ENCODE measurements around the gene DLL4.
A peak's percentile ranks its signal among the peaks of the same experiment; 100 is the strongest.

The DLL4 gene

DNA sequence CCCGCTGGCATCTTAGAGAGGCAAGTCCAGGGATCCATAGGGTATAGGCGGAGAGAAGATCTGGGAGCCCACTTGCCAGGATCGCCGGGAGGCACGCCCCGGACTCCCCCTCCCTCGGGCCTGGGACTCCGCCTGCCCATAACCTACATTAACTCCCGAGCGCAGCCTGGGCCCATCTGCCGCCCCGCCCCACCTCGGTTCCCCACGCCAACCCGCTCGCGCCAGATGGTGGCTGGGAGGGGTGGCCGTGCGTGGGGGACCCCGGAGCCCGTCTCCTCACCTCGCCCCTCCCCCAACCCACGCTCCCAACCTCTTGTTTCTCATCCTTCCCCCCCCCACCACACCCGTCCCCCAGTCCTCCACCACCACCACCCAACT, 1.7 kb upstream of the DLL4 start:
- Histone ChIP-seq H3K27ac (no peak overlapping the region), H3K4me3 (peak overlapping the region; percentile 70)
- TF ChIP-seq, protein P1, sequence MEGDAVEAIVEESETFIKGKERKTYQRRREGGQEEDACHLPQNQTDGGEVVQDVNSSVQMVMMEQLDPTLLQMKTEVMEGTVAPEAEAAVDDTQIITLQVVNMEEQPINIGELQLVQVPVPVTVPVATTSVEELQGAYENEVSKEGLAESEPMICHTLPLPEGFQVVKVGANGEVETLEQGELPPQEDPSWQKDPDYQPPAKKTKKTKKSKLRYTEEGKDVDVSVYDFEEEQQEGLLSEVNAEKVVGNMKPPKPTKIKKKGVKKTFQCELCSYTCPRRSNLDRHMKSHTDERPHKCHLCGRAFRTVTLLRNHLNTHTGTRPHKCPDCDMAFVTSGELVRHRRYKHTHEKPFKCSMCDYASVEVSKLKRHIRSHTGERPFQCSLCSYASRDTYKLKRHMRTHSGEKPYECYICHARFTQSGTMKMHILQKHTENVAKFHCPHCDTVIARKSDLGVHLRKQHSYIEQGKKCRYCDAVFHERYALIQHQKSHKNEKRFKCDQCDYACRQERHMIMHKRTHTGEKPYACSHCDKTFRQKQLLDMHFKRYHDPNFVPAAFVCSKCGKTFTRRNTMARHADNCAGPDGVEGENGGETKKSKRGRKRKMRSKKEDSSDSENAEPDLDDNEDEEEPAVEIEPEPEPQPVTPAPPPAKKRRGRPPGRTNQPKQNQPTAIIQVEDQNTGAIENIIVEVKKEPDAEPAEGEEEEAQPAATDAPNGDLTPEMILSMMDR (IDR thresholded peaks at IDR 0.05) = no peak
- no peak for DNase-seq (ENCODE audit: low spot score)

DNA sequence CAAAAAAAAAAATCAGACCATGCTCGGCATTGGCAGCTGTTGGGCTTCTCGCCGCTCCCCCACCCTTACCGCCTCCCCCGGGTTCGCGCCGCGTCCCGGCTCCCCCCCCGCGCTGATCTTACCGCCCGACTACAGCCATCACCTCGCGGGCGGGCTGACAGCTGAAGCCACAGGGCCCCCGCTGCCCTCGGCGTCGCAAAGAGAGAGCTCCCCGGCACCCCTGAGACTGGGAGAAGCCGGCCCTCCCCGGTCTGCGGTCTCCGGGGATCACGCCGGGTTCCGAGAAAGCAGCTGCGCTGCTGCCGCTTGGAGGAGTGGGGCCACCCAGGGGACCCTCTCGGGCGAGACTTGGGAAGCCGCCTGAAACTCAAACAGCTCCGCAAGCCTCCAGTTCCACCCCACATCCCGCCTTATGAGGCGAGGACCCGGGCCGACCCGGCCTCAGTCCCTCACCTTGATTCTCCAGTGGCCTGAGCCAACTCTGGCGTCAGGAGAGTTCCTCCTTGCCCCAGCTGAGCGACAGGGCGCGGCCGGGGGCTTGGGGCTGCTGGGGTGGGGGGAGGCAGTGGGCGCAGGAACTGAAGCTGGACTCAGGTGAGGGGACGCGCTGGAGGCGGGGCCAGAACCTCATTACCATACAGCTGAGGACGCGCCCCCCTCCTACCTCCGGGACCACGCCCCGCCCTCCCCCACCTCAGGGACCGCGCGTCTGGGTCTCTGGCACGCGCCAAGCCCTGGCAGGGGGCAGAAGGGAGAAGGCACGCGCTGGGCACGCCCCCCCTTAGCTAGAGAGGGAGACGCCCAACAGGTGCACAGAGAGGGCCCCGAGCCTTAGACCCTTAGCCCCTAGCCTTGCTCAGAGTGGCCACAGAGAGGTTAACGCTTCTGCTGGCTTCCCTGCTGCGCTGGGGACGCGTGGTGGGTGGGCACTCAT, 1.0 kb upstream of the DLL4 start:
- no peak for DNase-seq (ENCODE audit: low spot score)
- Histone ChIP-seq H3K27ac (no peak overlapping the region), H3K4me3 (peak overlapping the region; percentile 70)
- TF ChIP-seq, protein P1 (IDR thresholded peaks at IDR 0.05) = no peak

DNA sequence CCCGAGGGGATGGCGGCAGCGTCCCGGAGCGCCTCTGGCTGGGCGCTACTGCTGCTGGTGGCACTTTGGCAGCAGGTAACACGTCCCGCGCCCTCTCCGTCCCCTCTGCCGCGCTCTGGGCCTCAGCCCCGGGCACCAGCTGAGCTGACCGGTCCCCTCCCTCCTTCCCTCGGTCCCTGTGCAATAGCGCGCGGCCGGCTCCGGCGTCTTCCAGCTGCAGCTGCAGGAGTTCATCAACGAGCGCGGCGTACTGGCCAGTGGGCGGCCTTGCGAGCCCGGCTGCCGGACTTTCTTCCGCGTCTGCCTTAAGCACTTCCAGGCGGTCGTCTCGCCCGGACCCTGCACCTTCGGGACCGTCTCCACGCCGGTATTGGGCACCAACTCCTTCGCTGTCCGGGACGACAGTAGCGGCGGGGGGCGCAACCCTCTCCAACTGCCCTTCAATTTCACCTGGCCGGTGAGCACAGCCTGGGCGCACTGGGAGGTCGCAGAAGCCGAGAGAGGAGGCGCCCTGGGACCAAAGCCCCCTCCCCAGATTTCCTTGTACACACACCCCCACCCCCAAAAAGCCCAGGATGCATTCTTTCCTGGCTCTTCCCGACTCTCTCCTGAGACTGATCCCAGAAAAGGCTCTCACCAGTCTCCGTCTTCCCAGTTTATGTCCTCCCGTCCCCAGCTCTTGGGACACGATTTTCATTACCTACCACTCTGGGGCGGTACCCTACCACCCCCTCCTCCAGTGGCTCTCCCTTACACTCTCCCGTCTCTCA, 705 bp downstream of the DLL4 start:
- H3K27ac ChIP-seq = peak overlapping the region in 1 of 2 donors; percentile 27
- peak overlapping the region; percentile 70 for H3K4me3 ChIP-seq
- DNase-seq (ENCODE audit: low spot score) = no peak
- TF ChIP-seq, protein P1 (IDR thresholded peaks at IDR 0.05) = no peak

DNA sequence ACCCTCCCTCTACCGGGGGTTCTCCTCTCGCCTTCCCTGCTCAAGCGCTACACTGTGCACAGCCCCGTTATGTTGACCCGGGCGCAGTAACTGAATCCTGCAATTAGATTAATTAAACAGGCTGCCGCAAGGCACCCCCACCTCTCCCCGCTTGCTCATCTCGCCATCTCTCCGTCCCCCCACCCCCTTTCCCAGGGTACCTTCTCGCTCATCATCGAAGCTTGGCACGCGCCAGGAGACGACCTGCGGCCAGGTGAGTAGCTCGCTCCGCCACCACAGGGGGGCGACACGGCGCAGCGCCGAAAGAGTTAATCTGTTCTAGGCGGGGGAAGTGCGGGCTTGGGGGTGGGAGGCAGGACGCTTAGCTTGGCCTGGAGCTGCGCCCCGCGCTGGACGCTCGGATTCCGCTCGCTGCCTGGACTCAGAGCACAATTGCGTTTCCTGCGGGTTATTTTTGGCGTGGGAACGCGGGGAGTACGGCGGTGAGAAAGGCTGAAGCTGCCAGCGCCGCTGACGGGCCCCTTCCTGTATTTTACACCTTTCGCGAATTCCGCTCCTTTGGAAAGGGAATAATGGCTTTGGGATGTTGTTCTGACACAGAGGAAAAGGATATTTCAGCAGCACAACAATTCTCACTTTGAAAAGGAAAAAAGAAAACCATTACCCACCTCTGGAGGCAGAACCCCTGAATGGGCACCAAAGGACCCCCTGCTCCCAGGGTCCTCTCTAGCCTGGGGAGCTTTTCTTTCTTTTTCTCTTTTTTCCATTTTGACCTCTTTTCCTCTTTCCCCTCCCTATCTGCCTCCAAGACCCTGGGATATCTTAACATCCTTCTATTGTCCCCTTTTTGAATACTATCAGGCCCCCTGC, 1.5 kb downstream of the DLL4 start:
- DNase-seq (ENCODE audit: low spot score) = no peak
- H3K27ac ChIP-seq = peak overlapping the region in 1 of 2 donors; percentile 46
- H3K4me3 ChIP-seq = peak overlapping the region; percentile 70
- TF ChIP-seq, protein P1 (IDR thresholded peaks at IDR 0.05) = no peak

DNA sequence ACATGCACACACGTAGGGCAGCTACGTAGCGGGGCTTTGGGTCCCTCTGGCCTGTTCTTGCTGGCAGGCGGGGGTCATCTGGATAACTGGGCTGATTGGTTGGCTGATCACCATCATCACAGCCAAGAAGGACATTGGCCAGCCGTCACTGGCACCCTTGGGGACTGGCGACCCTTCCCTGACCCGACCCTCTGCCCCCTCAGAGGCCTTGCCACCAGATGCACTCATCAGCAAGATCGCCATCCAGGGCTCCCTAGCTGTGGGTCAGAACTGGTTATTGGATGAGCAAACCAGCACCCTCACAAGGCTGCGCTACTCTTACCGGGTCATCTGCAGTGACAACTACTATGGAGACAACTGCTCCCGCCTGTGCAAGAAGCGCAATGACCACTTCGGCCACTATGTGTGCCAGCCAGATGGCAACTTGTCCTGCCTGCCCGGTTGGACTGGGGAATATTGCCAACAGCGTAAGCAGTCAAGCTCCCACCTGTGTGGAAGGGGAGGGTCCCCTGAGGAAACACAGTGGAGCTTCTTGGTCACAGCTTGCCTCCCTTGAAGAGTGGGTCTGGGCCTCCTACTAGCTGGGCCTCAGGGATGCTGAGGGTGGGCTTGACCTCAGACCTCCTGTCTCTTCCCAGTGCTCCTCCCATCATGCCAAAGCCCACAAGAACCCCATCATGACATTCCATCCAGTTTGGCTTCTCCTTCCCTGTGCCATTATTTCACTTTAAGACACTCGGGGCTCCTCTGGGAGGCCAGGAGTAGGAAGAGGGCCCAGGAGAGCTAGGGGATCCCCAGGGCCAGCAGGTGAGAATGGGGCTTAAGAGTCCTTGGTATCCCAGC, 2.4 kb downstream of the DLL4 start:
- Histone ChIP-seq H3K27ac (peak overlapping the region in 1 of 2 donors; percentile 46), H3K4me3 (peak overlapping the region; percentile 70)
- DNase-seq (ENCODE audit: low spot score) = no peak
- TF ChIP-seq, protein P1 (IDR thresholded peaks at IDR 0.05) = no peak

DNA sequence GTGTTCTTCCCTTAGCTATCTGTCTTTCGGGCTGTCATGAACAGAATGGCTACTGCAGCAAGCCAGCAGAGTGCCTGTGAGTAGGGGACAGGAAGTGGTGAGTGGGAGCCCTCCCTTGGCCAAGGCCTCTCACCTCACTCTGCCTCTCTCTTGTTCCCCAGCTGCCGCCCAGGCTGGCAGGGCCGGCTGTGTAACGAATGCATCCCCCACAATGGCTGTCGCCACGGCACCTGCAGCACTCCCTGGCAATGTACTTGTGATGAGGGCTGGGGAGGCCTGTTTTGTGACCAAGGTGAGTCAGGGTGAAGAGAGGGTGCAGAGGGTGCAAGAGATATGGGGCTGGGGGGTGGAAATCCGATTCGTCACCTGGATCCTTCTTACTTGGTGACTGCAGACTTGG, 3.0 kb downstream of the DLL4 start:
- TF ChIP-seq, protein P1 (IDR thresholded peaks at IDR 0.05) = no peak
- no peak for DNase-seq (ENCODE audit: low spot score)
- no peak overlapping the region for H3K27ac ChIP-seq
- H3K4me3 ChIP-seq = peak overlapping the region; percentile 70
